ENCODE results near the gene FLVCR2.
A peak's percentile ranks its signal among the peaks of the same experiment; 100 is the strongest.

Gene FLVCR2, protein sequence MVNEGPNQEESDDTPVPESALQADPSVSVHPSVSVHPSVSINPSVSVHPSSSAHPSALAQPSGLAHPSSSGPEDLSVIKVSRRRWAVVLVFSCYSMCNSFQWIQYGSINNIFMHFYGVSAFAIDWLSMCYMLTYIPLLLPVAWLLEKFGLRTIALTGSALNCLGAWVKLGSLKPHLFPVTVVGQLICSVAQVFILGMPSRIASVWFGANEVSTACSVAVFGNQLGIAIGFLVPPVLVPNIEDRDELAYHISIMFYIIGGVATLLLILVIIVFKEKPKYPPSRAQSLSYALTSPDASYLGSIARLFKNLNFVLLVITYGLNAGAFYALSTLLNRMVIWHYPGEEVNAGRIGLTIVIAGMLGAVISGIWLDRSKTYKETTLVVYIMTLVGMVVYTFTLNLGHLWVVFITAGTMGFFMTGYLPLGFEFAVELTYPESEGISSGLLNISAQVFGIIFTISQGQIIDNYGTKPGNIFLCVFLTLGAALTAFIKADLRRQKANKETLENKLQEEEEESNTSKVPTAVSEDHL

GRCh38 chr14:75578102-75578785, at the start of gene FLVCR2:
Gene FLVCR2 (plus strand): TSS chr14:75578620. CDS start chr14:75578973, 353 bp downstream.
- DNase-seq, result peak; percentile 44

- DNase-seq, result no peak
These were observed 47.2 kb upstream of the FLVCR2 start for GRCh38 chr14:75531256-75531655.

DNA sequence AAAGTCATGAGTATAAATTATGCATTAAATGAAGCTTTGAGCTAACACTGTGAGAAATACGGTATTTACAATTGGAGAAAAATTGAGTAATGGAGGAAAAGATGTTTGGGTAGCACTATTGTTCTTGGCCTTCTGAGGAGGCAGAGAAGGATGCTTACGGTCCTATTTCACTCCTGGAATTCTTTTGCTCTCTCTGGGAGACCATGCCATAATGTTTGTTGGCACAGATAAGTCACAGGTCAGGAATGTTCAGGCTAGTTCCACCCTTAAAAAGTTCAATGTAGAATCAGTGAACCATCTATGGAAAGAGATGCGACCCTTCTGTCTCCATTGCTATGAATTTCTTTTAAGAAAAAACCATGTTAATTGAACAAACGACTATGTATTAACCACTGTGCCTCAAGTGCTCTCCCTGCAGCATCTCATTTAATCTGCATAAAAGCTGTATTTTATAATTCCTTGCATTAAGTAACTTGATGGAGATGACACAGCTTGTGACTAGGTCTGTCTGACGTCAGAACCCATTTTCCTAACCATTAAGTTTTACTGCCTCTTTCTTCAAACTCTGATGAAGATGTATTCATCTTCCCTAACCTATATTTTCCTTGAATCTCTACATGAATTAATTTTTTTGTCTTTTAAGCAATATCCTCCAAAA, 46.6 kb upstream of the FLVCR2 start:
- DNase-seq, result no peak

DNA sequence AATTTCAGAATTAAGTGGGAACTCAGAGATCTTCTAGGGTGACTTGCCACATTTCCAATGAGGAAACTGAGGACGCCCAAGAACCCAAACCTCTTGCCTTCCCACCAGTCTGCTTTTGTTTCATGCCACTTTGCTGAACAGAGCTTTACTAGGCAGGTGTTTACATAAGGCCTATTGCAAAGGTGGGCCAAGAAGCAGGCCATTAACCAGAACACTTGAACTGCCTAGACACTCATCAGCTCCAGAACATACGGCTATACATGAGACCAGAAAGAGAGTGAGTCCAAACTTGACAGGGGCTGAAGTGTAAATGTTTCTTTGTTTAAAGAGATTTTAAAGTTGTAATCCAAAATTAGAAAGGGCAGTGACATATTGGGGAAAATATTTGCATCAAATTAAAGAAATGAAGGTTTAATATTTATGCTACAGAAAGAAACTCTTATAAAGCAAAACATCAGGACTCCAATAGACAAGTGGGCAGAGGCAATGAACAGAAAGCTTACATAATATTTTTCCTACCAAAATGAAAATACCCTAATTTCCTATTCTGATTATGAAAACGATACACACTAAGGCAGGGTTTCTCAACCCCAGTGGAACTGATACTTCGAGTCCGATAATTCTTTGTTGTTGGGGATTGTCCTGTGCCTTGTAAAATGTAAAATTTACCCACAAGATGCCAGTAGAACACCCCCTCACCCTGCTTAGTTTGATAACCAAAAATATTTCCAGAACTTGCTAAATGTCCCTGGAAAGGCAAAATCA, 44.4 kb upstream of the FLVCR2 start:
- DNase-seq, result no peak

GRCh38 chr14:75535164-75535898, 43.1 kb upstream of the FLVCR2 start:
- no peak for DNase-seq

- no peak for DNase-seq
These were observed 41.3 kb upstream of the FLVCR2 start for GRCh38 chr14:75537071-75537470.

GRCh38 chr14:75539162-75539560, 39.3 kb upstream of the FLVCR2 start:
- no peak for DNase-seq

DNA sequence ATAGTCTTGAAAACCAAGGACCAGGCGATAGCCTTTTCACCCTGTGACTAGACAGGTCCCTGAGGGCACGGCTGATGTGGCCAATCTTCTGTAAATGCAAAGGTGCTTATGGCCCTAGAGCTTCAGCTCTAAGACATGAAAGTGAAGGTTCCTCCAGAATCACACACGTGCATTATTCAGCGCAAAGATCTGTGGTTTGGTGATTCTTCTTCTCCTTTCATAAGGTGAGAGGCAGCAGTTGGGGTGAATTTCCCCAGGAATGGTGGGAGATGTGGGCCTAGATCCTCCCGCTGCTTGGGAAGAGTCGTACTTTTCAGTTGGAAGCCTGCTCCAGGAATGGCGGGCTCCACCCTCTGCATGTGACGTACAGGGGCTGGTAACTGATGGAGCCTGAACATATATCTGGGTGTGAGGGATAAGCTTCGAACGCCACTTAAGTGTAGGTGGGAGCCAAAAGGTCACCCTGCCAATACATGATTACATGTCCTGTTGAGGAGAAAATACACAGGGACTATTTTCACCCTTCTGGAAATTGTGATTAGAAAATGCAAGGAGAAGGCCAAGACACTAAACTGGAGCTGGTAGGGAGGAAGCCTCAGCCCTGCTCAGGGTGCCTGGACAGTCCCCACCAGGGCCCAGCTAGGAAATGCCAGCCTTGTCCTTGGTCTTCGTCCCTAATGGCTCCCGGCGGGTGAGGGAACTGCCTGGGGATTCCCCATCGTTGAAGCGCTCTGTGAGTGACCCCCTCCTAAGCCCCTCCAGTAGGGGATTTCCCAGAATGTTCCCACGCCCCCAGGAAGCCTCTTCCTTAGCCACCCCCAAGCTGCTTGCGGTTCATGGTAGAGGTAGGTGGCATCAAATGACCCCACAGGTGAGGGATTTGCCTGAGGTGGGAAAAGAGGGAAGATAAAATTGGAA, 38.6 kb upstream of the FLVCR2 start:
- DNase-seq, result no peak

- no peak for DNase-seq
These were observed 38.0 kb upstream of the FLVCR2 start for GRCh38 chr14:75540479-75540851.

GRCh38 chr14:75542588-75543091, 35.8 kb upstream of the FLVCR2 start:
- DNase-seq, result peak; percentile 74

DNA sequence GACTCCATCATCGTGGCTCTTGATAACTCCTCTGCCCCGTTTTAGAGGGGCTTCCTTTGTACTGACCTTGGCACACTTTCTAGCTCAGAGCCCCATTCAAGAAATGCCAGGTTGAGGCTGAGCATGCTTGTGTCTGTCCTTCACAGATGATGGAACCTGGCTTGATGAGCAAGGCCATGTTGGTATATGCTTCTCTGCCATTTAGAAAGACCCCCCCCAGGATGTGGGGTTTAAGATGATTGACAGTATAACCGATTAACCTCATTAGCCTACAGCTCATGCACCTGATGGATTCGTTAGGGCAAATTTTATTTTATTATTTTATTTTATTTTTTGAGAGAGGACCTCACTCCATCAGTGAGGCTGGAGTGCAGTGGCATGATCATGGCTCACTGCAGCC, 35.2 kb upstream of the FLVCR2 start:
- DNase-seq, result no peak

DNA sequence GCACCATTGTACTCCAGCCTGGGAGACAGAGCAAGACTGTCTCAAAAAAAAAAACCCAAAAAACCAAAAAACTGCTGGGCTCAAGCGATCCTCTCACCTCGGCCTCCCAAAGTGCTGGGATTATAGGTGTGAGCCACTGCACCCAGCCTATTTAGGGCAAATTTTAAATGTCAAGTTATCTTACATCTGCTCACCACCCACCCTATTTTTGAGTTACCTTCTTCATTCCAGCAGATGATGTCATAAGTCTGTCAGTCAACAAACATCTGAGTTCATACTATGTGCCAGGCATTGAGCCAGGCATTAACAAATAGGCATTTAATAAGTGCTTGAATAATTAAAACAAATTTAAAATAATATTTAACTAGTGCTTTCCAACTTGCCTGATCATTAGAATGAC, 34.6 kb upstream of the FLVCR2 start:
- DNase-seq, result no peak

GRCh38 chr14:75545907-75546306, 32.5 kb upstream of the FLVCR2 start:
- DNase-seq, result no peak

- DNase-seq, result no peak
These were observed 30.7 kb upstream of the FLVCR2 start for GRCh38 chr14:75547552-75548250.

GRCh38 chr14:75548544-75548943, 29.9 kb upstream of the FLVCR2 start:
- no peak for DNase-seq

DNA sequence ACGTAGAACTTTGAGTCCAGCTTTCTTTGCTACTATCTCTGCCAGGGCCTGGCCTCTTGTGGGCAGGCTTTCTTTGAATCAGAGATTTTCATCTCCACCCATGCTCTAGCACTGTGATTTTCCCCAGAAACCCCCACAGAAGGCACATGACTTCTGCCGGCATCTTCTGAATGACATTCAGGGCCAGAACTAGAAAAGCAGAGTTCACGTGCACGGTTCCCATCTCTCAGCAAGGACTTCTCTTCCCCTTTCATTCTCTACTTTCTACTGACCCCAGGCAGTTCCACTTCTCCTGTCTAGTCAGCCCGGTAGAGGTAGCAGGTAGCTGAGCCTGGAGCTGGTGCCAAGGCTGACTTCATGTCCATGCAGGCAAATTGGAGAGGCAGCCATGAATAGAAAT, 29.3 kb upstream of the FLVCR2 start:
- DNase-seq, result no peak

DNA sequence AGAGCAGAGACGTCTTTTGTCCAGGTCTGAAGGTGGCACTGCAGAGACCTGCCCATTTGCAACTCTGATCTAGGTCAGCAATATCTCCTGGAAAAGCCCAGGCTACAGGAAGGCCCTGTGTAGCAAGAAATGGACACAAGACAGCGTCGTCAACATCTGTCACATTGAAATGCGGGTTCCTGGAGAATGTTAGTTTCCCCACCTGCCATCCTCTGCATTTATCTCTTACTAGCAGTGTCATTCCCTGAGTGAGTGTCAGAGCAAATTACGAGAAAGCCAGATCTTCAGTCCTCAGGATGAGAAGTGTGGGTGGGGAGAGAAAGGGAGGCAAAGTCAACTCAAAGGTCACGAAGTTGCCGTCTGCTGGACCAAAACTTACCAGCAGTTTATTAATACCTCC, 27.4 kb upstream of the FLVCR2 start:
- DNase-seq, result no peak

GRCh38 chr14:75553157-75553556, 25.3 kb upstream of the FLVCR2 start:
- no peak for DNase-seq

- no peak for DNase-seq
These were observed 24.6 kb upstream of the FLVCR2 start for GRCh38 chr14:75553761-75554364.

DNA sequence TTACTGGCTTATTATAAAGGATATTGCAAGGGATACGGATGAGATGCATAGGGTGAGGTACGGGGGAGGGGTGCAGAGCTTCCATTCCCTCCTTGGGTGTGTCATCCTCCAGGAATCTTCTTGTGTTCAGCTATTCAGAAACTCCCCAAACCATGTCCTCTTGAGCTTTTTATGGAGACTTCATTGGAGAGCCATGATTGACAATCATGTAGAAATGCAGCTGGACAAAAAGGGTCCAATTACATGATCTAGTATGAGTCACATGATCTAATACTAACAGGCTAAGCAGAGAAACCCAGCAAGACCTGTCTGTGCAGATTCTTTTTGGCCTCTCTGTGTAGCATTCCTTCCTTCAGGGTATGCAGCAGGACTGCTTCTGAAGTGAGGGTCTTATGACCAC, 23.9 kb upstream of the FLVCR2 start:
- DNase-seq, result no peak
